Measurements from ENCODE around the gene ELMOD3.

The ELMOD3 gene

GRCh38 chr2:85367180-85367579 is 12.6 kb downstream of the ELMOD3 start:
- H3K4me3 ChIP-seq (ENCODE audit: low read depth, low read length) = no peak overlapping the region
- TF ChIP-seq, protein P1, sequence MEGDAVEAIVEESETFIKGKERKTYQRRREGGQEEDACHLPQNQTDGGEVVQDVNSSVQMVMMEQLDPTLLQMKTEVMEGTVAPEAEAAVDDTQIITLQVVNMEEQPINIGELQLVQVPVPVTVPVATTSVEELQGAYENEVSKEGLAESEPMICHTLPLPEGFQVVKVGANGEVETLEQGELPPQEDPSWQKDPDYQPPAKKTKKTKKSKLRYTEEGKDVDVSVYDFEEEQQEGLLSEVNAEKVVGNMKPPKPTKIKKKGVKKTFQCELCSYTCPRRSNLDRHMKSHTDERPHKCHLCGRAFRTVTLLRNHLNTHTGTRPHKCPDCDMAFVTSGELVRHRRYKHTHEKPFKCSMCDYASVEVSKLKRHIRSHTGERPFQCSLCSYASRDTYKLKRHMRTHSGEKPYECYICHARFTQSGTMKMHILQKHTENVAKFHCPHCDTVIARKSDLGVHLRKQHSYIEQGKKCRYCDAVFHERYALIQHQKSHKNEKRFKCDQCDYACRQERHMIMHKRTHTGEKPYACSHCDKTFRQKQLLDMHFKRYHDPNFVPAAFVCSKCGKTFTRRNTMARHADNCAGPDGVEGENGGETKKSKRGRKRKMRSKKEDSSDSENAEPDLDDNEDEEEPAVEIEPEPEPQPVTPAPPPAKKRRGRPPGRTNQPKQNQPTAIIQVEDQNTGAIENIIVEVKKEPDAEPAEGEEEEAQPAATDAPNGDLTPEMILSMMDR (IDR thresholded peaks at IDR 0.05; ENCODE audit: control insufficient read depth, extremely low read depth, insufficient read depth) = no peak
- no peak for DNase-seq (ENCODE audit: low read depth)

DNA sequence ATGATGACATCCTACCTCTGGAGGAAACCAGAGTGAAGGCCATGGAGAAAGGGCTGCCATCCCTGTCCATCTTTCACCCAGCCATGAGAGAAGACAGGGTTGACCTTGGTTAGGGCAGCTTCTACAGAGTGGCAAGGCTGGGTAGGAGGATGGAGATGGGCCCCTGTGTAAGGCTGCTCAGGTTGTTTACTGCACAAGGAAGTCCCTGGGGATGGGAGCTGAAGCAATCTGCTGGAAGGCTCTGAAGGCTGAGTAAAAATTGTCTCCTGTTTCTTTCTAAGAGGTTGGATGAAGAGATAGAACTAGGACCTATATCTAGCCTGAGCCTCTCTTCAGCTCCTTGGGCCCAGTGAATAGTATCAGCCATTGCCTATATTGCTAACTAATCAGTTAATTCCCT is 14.4 kb downstream of the ELMOD3 start:
- no peak overlapping the region for H3K4me3 ChIP-seq (ENCODE audit: low read depth, low read length)

DNA sequence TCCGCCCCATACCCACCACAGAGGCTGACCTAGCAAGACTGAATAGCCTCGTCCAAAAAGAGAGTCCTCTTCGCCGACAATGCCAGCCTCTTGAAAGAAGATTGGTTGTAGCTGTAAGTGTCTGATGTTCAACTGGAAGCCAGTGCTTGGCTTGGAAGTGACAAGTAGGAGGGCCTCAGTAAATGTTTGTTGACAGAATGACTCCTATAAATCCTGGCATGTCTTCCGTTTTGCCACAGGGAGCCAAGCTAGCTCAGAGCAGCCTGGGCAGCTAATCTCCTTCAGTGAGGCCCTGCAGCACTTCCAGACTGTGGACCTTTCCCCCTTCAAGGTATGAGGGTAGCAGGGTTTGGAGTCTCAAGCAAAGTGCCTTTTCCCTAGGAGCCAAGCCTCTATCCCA is 14.9 kb downstream of the ELMOD3 start:
- no peak overlapping the region for H3K4me3 ChIP-seq (ENCODE audit: low read depth, low read length)
- DNase-seq (ENCODE audit: low read depth) = peak; percentile 88
- TF ChIP-seq, protein P1 (IDR thresholded peaks at IDR 0.05; ENCODE audit: control insufficient read depth, extremely low read depth, insufficient read depth) = no peak

More for the DNA sequence above, 14.4 kb downstream of the ELMOD3 start:
- TF ChIP-seq, protein P1 (IDR thresholded peaks at IDR 0.05; ENCODE audit: control insufficient read depth, extremely low read depth, insufficient read depth) = no peak
- DNase-seq (ENCODE audit: low read depth) = no peak

- no peak for DNase-seq (ENCODE audit: low read depth)
- no peak overlapping the region for H3K4me3 ChIP-seq (ENCODE audit: low read depth, low read length)
- TF ChIP-seq, protein P1 (IDR thresholded peaks at IDR 0.05; ENCODE audit: control insufficient read depth, extremely low read depth, insufficient read depth) = no peak
Measured at GRCh38 chr2:85371045-85371444, 16.5 kb downstream of the ELMOD3 start.

- no peak for DNase-seq (ENCODE audit: low read depth)
Measured at GRCh38 chr2:85376291-85377065, 21.9 kb downstream of the ELMOD3 start.

GRCh38 chr2:85377083-85377482 is 22.5 kb downstream of the ELMOD3 start:
- DNase-seq (ENCODE audit: low read depth) = no peak
- no peak overlapping the region for H3K4me3 ChIP-seq (ENCODE audit: low read depth, low read length)
- TF ChIP-seq, protein P1 (IDR thresholded peaks at IDR 0.05; ENCODE audit: control insufficient read depth, extremely low read depth, insufficient read depth) = no peak

More at GRCh38 chr2:85376291-85377065, 21.9 kb downstream of the ELMOD3 start:
- TF ChIP-seq, protein P1 (IDR thresholded peaks at IDR 0.05; ENCODE audit: control insufficient read depth, extremely low read depth, insufficient read depth) = no peak
- no peak overlapping the region for H3K4me3 ChIP-seq (ENCODE audit: low read depth, low read length)

- no peak for DNase-seq (ENCODE audit: low read depth)
- TF ChIP-seq, protein P1 (IDR thresholded peaks at IDR 0.05; ENCODE audit: control insufficient read depth, extremely low read depth, insufficient read depth) = no peak
Measured at GRCh38 chr2:85378257-85378656, 23.7 kb downstream of the ELMOD3 start.

More at GRCh38 chr2:85378257-85378656, 23.7 kb downstream of the ELMOD3 start:
- H3K4me3 ChIP-seq (ENCODE audit: low read depth, low read length) = no peak overlapping the region
